ENCODE measurements around the gene ITPKB. TPM values are rescaled to one million over a fixed set of nuclear protein-coding genes. Genes with fewer than 3 reads are reported as not detected.

Gene ITPKB
- total and polyA plus RNA-seq, 7 experiments from 2014 or later, result 51.7 to 429 (median 177) TPM

GRCh38 chr1:226661965-226662364, 77.1 kb downstream of the ITPKB start:
- peaks cover 0 to 72% of the 10 kb centered on the region in 2 donors for H3K4me1 ChIP-seq (ENCODE audit: control insufficient read depth in 2 of 2, insufficient read depth in 2 of 2, low read length in 2 of 2)
- DNase-seq, result no peak
- H3K9me3 ChIP-seq (ENCODE audit: control insufficient read depth in 2 of 3, low read length in 3 of 3), result no peaks in the 10 kb centered on the region
- peak overlapping the region in 1 of 9 donors; percentile 91 for H3K27ac Mint-ChIP-seq
- H3K4me3 ChIP-seq (ENCODE audit: low read length), result no peak overlapping the region
- intact Hi-C loops (cut with micrococcal nuclease), result loop anchor here (1.0 to 5.0 kb wide), 4 partner anchors 9 to 220 kb away; partner anchors contain the start of gene ITPKB (in 1 of the 2)
- no peaks in the 10 kb centered on the region for H3K27me3 ChIP-seq (ENCODE audit: control insufficient read depth in 2 of 2, insufficient read depth in 2 of 2, low read length in 2 of 2)
- no peak overlapping the region for H3K27ac ChIP-seq (ENCODE audit: low read depth, low read length)
- ChIA-PET POLR2A (interaction anchor here (0.6 to 17.1 kb wide), 12 partner anchors 8 to 277 kb away, joined by 3 to 276 read pairs (median 4); partner anchors contain the start of gene PARP1), CTCF (interaction anchor here (0.9 to 1.9 kb wide), 6 partner anchors 8 to 165 kb away, joined by 3 to 8 read pairs (median 4); no protein-coding TSS in a partner anchor)
- peaks cover 0 to 92% (median 0%) of the 10 kb centered on the region in 7 donors for H3K4me1 Mint-ChIP-seq
- peak overlapping the region in 9 of 10 donors; percentile 20 to 84 (median 78) for H3K4me3 Mint-ChIP-seq
- H3K9me3 Mint-ChIP-seq, result no peaks in the 10 kb centered on the region
- ATAC-seq, result no peak
- H3K27me3 Mint-ChIP-seq, result no peaks in the 10 kb centered on the region
- peaks cover 0 to 14% (median 4%) of the 10 kb centered on the region in 3 experiments for H3K36me3 ChIP-seq (ENCODE audit: control insufficient read depth in 2 of 3, insufficient read depth in 3 of 3, low read length in 3 of 3)
- H3K36me3 Mint-ChIP-seq, result peaks cover 3 to 20% (median 8%) of the 10 kb centered on the region in 5 donors

DNA sequence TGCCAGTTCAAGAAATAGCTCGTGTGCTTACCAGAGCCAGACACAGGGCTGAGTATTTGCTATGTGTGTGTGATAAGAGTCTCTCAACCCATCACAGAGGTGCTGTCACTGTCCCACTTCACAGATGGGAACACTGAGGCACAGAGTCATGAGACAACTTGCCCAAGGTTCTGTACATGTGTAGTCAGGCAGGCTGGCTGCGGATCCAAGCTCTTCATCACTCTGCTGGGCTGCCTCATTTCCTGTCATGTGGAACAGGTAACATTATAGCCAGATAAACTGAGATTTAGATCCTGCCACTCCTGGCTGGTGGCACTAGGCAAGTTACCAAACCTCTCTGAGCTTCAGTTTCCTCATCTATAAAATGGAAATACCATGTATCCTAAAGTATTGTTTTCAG, 77.8 kb downstream of the ITPKB start:
- no peak overlapping the region for H3K4me3 ChIP-seq (ENCODE audit: low read length)
- no peaks in the 10 kb centered on the region for H3K27me3 ChIP-seq (ENCODE audit: control insufficient read depth in 2 of 2, insufficient read depth in 2 of 2, low read length in 2 of 2)
- Mint-ChIP-seq H3K9me3 (no peaks in the 10 kb centered on the region), H3K36me3 (peaks cover 0 to 15% (median 7%) of the 10 kb centered on the region in 5 donors), H3K27me3 (no peaks in the 10 kb centered on the region), H3K4me1 (peaks cover 0 to 92% (median 0%) of the 10 kb centered on the region in 7 donors), H3K4me3 (peak overlapping the region in 9 of 10 donors; percentile 20 to 84 (median 79)), H3K27ac (peak overlapping the region in 1 of 9 donors; percentile 91)
- peaks cover 0 to 65% of the 10 kb centered on the region in 2 donors for H3K4me1 ChIP-seq (ENCODE audit: control insufficient read depth in 2 of 2, insufficient read depth in 2 of 2, low read length in 2 of 2)
- no peak for ATAC-seq
- peaks cover 0 to 13% (median 4%) of the 10 kb centered on the region in 3 experiments for H3K36me3 ChIP-seq (ENCODE audit: control insufficient read depth in 2 of 3, insufficient read depth in 3 of 3, low read length in 3 of 3)
- ChIA-PET POLR2A (interaction anchor here (0.9 to 17.1 kb wide), 9 partner anchors 8 to 278 kb away, joined by 4 to 276 read pairs (median 5); no protein-coding TSS in a partner anchor), CTCF (interaction anchor here (0.7 to 1.9 kb wide), 6 partner anchors 12 to 166 kb away, joined by 3 to 8 read pairs (median 3); no protein-coding TSS in a partner anchor)
- H3K9me3 ChIP-seq (ENCODE audit: control insufficient read depth in 2 of 3, low read length in 3 of 3), result no peaks in the 10 kb centered on the region
- no peak for DNase-seq
- no peak overlapping the region for H3K27ac ChIP-seq (ENCODE audit: low read depth, low read length)
- intact Hi-C loops (cut with micrococcal nuclease), result loop anchor here in 1 of 2 donors (5.0 kb wide), 2 partner anchors 76 to 221 kb away; partner anchors contain the start of gene ITPKB

DNA sequence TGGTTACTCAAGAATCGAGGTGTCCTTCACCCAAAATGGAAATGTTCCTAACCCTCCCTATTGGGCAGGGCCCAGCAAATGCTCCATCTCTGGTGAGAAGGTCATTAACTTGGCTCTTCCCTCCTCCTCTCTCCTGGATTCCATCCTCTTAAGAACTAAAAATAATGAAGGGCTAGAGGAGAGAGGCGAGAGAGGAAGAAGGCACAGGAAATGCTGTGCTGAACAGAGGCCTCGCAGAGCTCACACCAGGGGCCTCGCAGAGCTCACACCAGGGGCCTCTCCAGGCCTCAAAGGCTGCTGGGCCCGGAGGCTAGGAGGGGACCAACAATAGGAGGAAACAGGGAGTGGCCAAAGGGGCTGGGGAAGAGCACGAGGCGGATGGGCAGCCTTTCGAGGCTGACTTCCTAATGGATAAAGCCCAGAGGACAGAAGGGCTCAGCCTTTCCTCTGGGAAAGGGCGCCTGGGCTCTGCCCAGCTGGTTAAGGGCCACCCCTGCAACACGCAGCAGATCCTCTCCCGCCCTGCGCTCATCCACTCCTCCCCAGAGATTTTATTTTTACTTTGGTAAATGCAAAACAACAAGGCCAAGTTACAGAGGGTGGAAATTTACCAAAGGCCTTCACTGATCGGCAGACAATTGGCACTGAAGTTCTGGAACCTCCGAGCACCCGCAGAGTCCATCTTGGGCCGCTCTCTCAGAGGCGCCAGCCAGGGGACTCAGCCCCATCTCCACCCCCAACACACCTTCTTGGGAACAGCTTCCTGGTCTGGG, 78.5 kb downstream of the ITPKB start:
- H3K4me3 Mint-ChIP-seq, result peak overlapping the region in 9 of 10 donors; percentile 56 to 84 (median 79)
- Histone ChIP-seq H3K4me3 (ENCODE audit: low read length) (peak overlapping the region; percentile 4), H3K27ac (ENCODE audit: low read depth, low read length) (no peak overlapping the region), H3K4me1 (ENCODE audit: control insufficient read depth in 2 of 2, insufficient read depth in 2 of 2, low read length in 2 of 2) (peaks cover 0 to 58% of the 10 kb centered on the region in 2 donors), H3K9me3 (ENCODE audit: control insufficient read depth in 2 of 3, low read length in 3 of 3) (no peaks in the 10 kb centered on the region), H3K27me3 (ENCODE audit: control insufficient read depth in 2 of 2, insufficient read depth in 2 of 2, low read length in 2 of 2) (no peaks in the 10 kb centered on the region), H3K36me3 (ENCODE audit: control insufficient read depth in 2 of 3, insufficient read depth in 3 of 3, low read length in 3 of 3) (peaks cover 0 to 11% (median 4%) of the 10 kb centered on the region in 3 experiments)
- no peaks in the 10 kb centered on the region for H3K9me3 Mint-ChIP-seq
- peak overlapping the region in 1 of 9 donors; percentile 91 for H3K27ac Mint-ChIP-seq
- ChIA-PET POLR2A (interaction anchor here (1.0 to 17.1 kb wide), 9 partner anchors 7 to 278 kb away, joined by 3 to 276 read pairs (median 5); no protein-coding TSS in a partner anchor), CTCF (interaction anchor here (0.5 to 1.9 kb wide), 5 partner anchors 13 to 156 kb away, joined by 3 to 8 read pairs (median 3); no protein-coding TSS in a partner anchor)
- H3K36me3 Mint-ChIP-seq, result peaks cover 0 to 15% (median 7%) of the 10 kb centered on the region in 5 donors
- intact Hi-C loops (cut with micrococcal nuclease), result loop anchor here in 1 of 2 donors (5.0 kb wide), 2 partner anchors 77 to 222 kb away; partner anchors contain the start of gene ITPKB
- ATAC-seq, result no peak
- peaks cover 0 to 92% (median 0%) of the 10 kb centered on the region in 7 donors for H3K4me1 Mint-ChIP-seq
- DNase-seq, result no peak
- no peaks in the 10 kb centered on the region for H3K27me3 Mint-ChIP-seq

DNA sequence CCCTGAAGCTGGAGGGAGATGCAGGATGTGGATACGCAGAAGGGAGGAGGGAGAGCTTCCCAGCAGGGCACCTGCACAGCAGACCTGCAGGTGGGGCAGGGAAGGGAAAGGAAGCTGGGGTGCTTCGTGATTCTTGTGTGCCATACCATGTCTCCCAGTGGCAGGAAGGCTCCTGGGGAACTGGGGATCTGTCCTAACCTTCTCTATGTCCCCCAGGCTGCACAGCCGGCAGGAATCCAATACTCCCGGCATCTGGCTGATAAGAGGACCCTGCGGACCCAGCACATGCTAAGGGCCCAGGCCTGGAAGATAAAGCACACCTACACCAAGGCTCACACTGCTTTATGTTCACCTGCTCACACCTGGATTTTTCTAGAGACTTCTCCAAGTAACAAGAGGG, 79.4 kb downstream of the ITPKB start:
- Histone ChIP-seq H3K9me3 (ENCODE audit: control insufficient read depth in 2 of 3, low read length in 3 of 3) (no peaks in the 10 kb centered on the region), H3K36me3 (ENCODE audit: control insufficient read depth in 2 of 3, insufficient read depth in 3 of 3, low read length in 3 of 3) (peaks cover 0 to 11% (median 4%) of the 10 kb centered on the region in 3 experiments), H3K4me3 (ENCODE audit: low read length) (no peak overlapping the region), H3K27ac (ENCODE audit: low read depth, low read length) (no peak overlapping the region), H3K4me1 (ENCODE audit: control insufficient read depth in 2 of 2, insufficient read depth in 2 of 2, low read length in 2 of 2) (peaks cover 0 to 52% of the 10 kb centered on the region in 2 donors), H3K27me3 (ENCODE audit: control insufficient read depth in 2 of 2, insufficient read depth in 2 of 2, low read length in 2 of 2) (no peaks in the 10 kb centered on the region)
- ChIA-PET CTCF (no interaction called here), POLR2A (interaction anchor here (1.5 to 17.1 kb wide), 2 partner anchors 18 to 56 kb away, joined by 4 to 276 read pairs; no protein-coding TSS in a partner anchor)
- intact Hi-C loops (cut with micrococcal nuclease), result loop anchor here in 1 of 2 donors (5.0 kb wide), 2 partner anchors 78 to 223 kb away; partner anchors contain the start of gene ITPKB
- DNase-seq (no peak), ATAC-seq (no peak)
- peaks cover 0 to 89% (median 0%) of the 10 kb centered on the region in 7 donors for H3K4me1 Mint-ChIP-seq
- no peaks in the 10 kb centered on the region for H3K9me3 Mint-ChIP-seq
- no peaks in the 10 kb centered on the region for H3K27me3 Mint-ChIP-seq
- H3K27ac Mint-ChIP-seq, result no peak overlapping the region
- H3K36me3 Mint-ChIP-seq, result peaks cover 0 to 11% (median 3%) of the 10 kb centered on the region in 5 donors
- H3K4me3 Mint-ChIP-seq, result peak overlapping the region in 7 of 10 donors; percentile 17 to 81 (median 76)

GRCh38 chr1:226659136-226659535, 79.9 kb downstream of the ITPKB start:
- DNase-seq (no peak), ATAC-seq (no peak)
- Histone ChIP-seq H3K36me3 (ENCODE audit: control insufficient read depth in 2 of 3, insufficient read depth in 3 of 3, low read length in 3 of 3) (peaks cover 0 to 11% (median 4%) of the 10 kb centered on the region in 3 experiments), H3K9me3 (ENCODE audit: control insufficient read depth in 2 of 3, low read length in 3 of 3) (no peaks in the 10 kb centered on the region), H3K4me1 (ENCODE audit: control insufficient read depth in 2 of 2, insufficient read depth in 2 of 2, low read length in 2 of 2) (peaks cover 0 to 47% of the 10 kb centered on the region in 2 donors), H3K27ac (ENCODE audit: low read depth, low read length) (no peak overlapping the region), H3K4me3 (ENCODE audit: low read length) (no peak overlapping the region), H3K27me3 (ENCODE audit: control insufficient read depth in 2 of 2, insufficient read depth in 2 of 2, low read length in 2 of 2) (no peaks in the 10 kb centered on the region)
- peak overlapping the region in 7 of 10 donors; percentile 9 to 81 (median 76) for H3K4me3 Mint-ChIP-seq
- no peak overlapping the region for H3K27ac Mint-ChIP-seq
- H3K9me3 Mint-ChIP-seq, result no peaks in the 10 kb centered on the region
- intact Hi-C loops (cut with micrococcal nuclease), result no loop called here
- H3K36me3 Mint-ChIP-seq, result peaks cover 0 to 11% (median 3%) of the 10 kb centered on the region in 5 donors
- H3K4me1 Mint-ChIP-seq, result peaks cover 0 to 91% (median 0%) of the 10 kb centered on the region in 7 donors
- CTCF ChIA-PET, result interaction anchor here (0.7 to 1.0 kb wide), 3 partner anchors 15 to 39 kb away, joined by 3 read pairs; no protein-coding TSS in a partner anchor
- no peaks in the 10 kb centered on the region for H3K27me3 Mint-ChIP-seq
- POLR2A ChIA-PET, result interaction anchor here (0.8 to 17.1 kb wide), 5 partner anchors 9 to 75 kb away, joined by 3 to 276 read pairs (median 3); no protein-coding TSS in a partner anchor

GRCh38 chr1:226658546-226659125, 80.4 kb downstream of the ITPKB start:
- no peak overlapping the region for H3K4me3 ChIP-seq (ENCODE audit: low read length)
- Mint-ChIP-seq H3K27ac (no peak overlapping the region), H3K27me3 (no peaks in the 10 kb centered on the region), H3K4me3 (peak overlapping the region in 8 of 10 donors; percentile 43 to 88 (median 76)), H3K36me3 (peaks cover 0 to 11% (median 3%) of the 10 kb centered on the region in 5 donors), H3K4me1 (peaks cover 0 to 91% (median 0%) of the 10 kb centered on the region in 7 donors), H3K9me3 (no peaks in the 10 kb centered on the region)
- intact Hi-C loops (cut with micrococcal nuclease), result no loop called here
- DNase-seq (no peak), ATAC-seq (no peak)
- H3K36me3 ChIP-seq (ENCODE audit: control insufficient read depth in 2 of 3, insufficient read depth in 3 of 3, low read length in 3 of 3), result peaks cover 0 to 11% (median 4%) of the 10 kb centered on the region in 3 experiments
- no peaks in the 10 kb centered on the region for H3K9me3 ChIP-seq (ENCODE audit: control insufficient read depth in 2 of 3, low read length in 3 of 3)
- peaks cover 0 to 42% of the 10 kb centered on the region in 2 donors for H3K4me1 ChIP-seq (ENCODE audit: control insufficient read depth in 2 of 2, insufficient read depth in 2 of 2, low read length in 2 of 2)
- ChIA-PET CTCF (interaction anchor here (0.7 to 1.0 kb wide), 3 partner anchors 16 to 39 kb away, joined by 3 read pairs; no protein-coding TSS in a partner anchor), POLR2A (interaction anchor here (0.8 to 17.1 kb wide), 6 partner anchors 9 to 78 kb away, joined by 3 to 276 read pairs (median 3); no protein-coding TSS in a partner anchor)
- no peak overlapping the region for H3K27ac ChIP-seq (ENCODE audit: low read depth, low read length)
- no peaks in the 10 kb centered on the region for H3K27me3 ChIP-seq (ENCODE audit: control insufficient read depth in 2 of 2, insufficient read depth in 2 of 2, low read length in 2 of 2)

Measured in naive thymus-derived CD4-positive, alpha-beta T cell (primary cell).